Body of pancreas (tissue), 4 donors: Measurements from ENCODE around the gene KNOP1. TPM values are rescaled to one million over a fixed set of nuclear protein-coding genes. Genes with fewer than 3 reads are reported as not detected.

Source experiments
- ATAC-seq: fragments of 150-250 bp; one replicate; pipeline ENCODE4 v1.9.1; 2016
- DNase-seq, 4 donors: peaks; one replicate each; pipeline ENCODE4 v3.0.0-alpha.2; 2019
- H3K27ac ChIP-seq, 4 donors: fragments of 200-600 bp; sonication (generic); 1 replicate in 3 of 4; 2 replicates in 1 of 4; pipeline versions ENCODE4 v1.5.1 to v1.6.1; 2016 to 2019; ENCODE audit warnings: mild to moderate bottlenecking in 1 of 4, mixed read lengths in 1 of 4, moderate library complexity in 1 of 4
- H3K27me3 ChIP-seq, 2 donors: fragments of 200-600 bp; sonication (generic); one replicate each; pipeline ENCODE4 v1.6.0; 2016; ENCODE audit warnings: mild to moderate bottlenecking in 1 of 2
- H3K36me3 ChIP-seq, 2 donors: fragments of 200-600 bp; sonication (generic); replicated peaks in 1 of 2; 2 replicates each; pipeline ENCODE4 v1.5.1; 2016; ENCODE audit warnings: low read depth in 2 of 2; ENCODE audit not compliant: insufficient read depth in 1 of 2
- H3K4me1 ChIP-seq: fragments of 200-600 bp; sonication (generic); one replicate; pipeline ENCODE4 v1.6.0; 2016
- H3K4me3 ChIP-seq, 2 donors: fragments of 200-600 bp; sonication (generic); 1 replicate in 1 of 2; 2 replicates in 1 of 2; pipeline ENCODE4 v1.5.1; 2016 to 2019
- H3K9me3 ChIP-seq, 3 donors: fragments of 200-600 bp; sonication (generic); 1 replicate in 2 of 3; 2 replicates in 1 of 3; pipeline ENCODE4 v1.5.1; 2016
- CTCF ChIP-seq, 7 experiments: fragments of 450-650 bp in 4 of 7; fragments of 200-600 bp in 3 of 7; sonication (generic) in 3 of 7; IDR thresholded peaks; one replicate each; pipeline ENCODE4 v1.5.1; 2016 to 2019; ENCODE audit warnings: antibody characterized with exemption in 7 of 7
- POLR2A ChIP-seq, 3 donors: fragments of 450-650 bp; IDR thresholded peaks; one replicate each; pipeline ENCODE4 v1.6.1; 2016; ENCODE audit warnings: antibody characterized with exemption in 3 of 3, mild to moderate bottlenecking in 2 of 3
- WGBS, 2 donors: methylation state at CpG; one replicate each; pipeline ENCODE4 v1.1.5; 2017; 5-methylcytosine and 5-hydroxymethylcytosine counted together
- intact Hi-C: fragments of 100-400 bp; cut with DNase I; formaldehyde crosslinking; loops from one replicate; pipeline ENCODE4 v1.15.1; 2023
- total RNA-seq, 2 donors: library from RNA; depleted of rRNA; stranded (reverse); fragments of >200 nt; gene quantifications; one replicate each; pipeline ENCODE4 v1.1.0, GENCODE V29; 2016

The KNOP1 gene
- 10 to 100 TPM in 1 of 2 donors, 1 to 10 TPM in 1; 8.6 to 12.2 TPM for total RNA-seq

- no peaks in the 10 kb centered on the region for H3K36me3 ChIP-seq
- H3K4me1 ChIP-seq: peaks cover 38% of the 10 kb centered on the region
- TF ChIP-seq CTCF (IDR thresholded peaks at IDR 0.05): peak in 2 of 7 experiments; percentile 10 to 18
- peak; percentile 13 to 70 (median 69) for TF ChIP-seq POLR2A (IDR thresholded peaks at IDR 0.05)
- peak within 1 kb of the TSS; percentile 47 to 82 (median 76) for H3K27ac ChIP-seq
- peak; percentile 95 for ATAC-seq
- H3K9me3 ChIP-seq: no peaks in the 10 kb centered on the region
- H3K27me3 ChIP-seq: no peaks in the 10 kb centered on the region
- H3K4me3 ChIP-seq: peak within 1 kb of the TSS; percentile 46 to 85
- 0% methylated on average over 3 to 88 of the region's 88 CpGs for WGBS, 2 donors
- peak; percentile 88 to 91 (median 89) for DNase-seq
- intact Hi-C loops: no loop called here
These were observed at the start of gene KNOP1, which contains the start of gene IQCK for GRCh38 chr16:19717741-19718623. Gene KNOP1, minus strand, starts transcription at chr16:19718227. Its CDS starts 3,192 bp downstream, at chr16:19715035. Gene IQCK, plus strand, starts transcription at chr16:19718271. Its CDS starts 36 bp downstream, at chr16:19718307.

- Histone ChIP-seq H3K4me3 (no peak overlapping the region), H3K27ac (no peak overlapping the region), H3K9me3 (no peaks in the 10 kb centered on the region), H3K4me1 (no peaks in the 10 kb centered on the region), H3K27me3 (no peaks in the 10 kb centered on the region), H3K36me3 (no peaks in the 10 kb centered on the region)
- 86 to 94% methylated on average over 12 to 13 of the region's 13 CpGs for WGBS, 2 donors
- intact Hi-C loops: no loop called here
- DNase-seq: no peak
- ATAC-seq: no peak
- TF ChIP-seq CTCF (IDR thresholded peaks at IDR 0.05) (no peak), POLR2A (IDR thresholded peaks at IDR 0.05) (no peak)
These were observed 49.5 kb upstream of the KNOP1 start for GRCh38 chr16:19767497-19767896.

GRCh38 chr16:19766988-19767387 is 49.0 kb upstream of the KNOP1 start:
- TF ChIP-seq CTCF (IDR thresholded peaks at IDR 0.05) (no peak), POLR2A (IDR thresholded peaks at IDR 0.05) (no peak)
- no peak for ATAC-seq
- no peaks in the 10 kb centered on the region for H3K9me3 ChIP-seq
- H3K27ac ChIP-seq: no peak overlapping the region
- WGBS, 2 donors: 89 to 93% methylated on average over 9 of the region's 9 CpGs
- H3K36me3 ChIP-seq: no peaks in the 10 kb centered on the region
- no peak for DNase-seq
- no peaks in the 10 kb centered on the region for H3K4me1 ChIP-seq
- intact Hi-C loops: no loop called here
- no peaks in the 10 kb centered on the region for H3K27me3 ChIP-seq
- no peak overlapping the region for H3K4me3 ChIP-seq

- no peak for TF ChIP-seq POLR2A (IDR thresholded peaks at IDR 0.05)
- no peak for TF ChIP-seq CTCF (IDR thresholded peaks at IDR 0.05)
- no peaks in the 10 kb centered on the region for H3K9me3 ChIP-seq
- no peaks in the 10 kb centered on the region for H3K27me3 ChIP-seq
- H3K36me3 ChIP-seq: no peaks in the 10 kb centered on the region
- intact Hi-C loops: no loop called here
- no peak for ATAC-seq
- 82 to 91% methylated on average over 3 of the region's 3 CpGs for WGBS, 2 donors
- no peaks in the 10 kb centered on the region for H3K4me1 ChIP-seq
- H3K27ac ChIP-seq: peak overlapping the region in 1 of 4 donors; percentile 28
- no peak for DNase-seq
- no peak overlapping the region for H3K4me3 ChIP-seq
These were observed 48.5 kb upstream of the KNOP1 start for GRCh38 chr16:19766554-19766884.
